KOPT-K1 (cell line): Measurements from ENCODE around the gene ZNF474.

Source experiments
- H3K27ac ChIP-seq: fragments of 200-600 bp; sonication (generic); 2 replicates; pipeline ENCODE4 v1.5.1; 2016; ENCODE audit warnings: antibody characterized with exemption, mild to moderate bottlenecking, low read depth, low read length; ENCODE audit not compliant: poor library complexity, severe bottlenecking
- H3K36me3 ChIP-seq: fragments of 200-600 bp; sonication (generic); 2 replicates; pipeline ENCODE4 v1.5.1; 2017; ENCODE audit warnings: antibody characterized with exemption, mild to moderate bottlenecking, low read length, moderate library complexity; ENCODE audit not compliant: insufficient read depth
- H3K9me3 ChIP-seq: fragments of 200-600 bp; sonication (generic); 2 replicates; pipeline ENCODE4 v1.5.1; 2017; ENCODE audit warnings: antibody characterized with exemption, low read length, mild to moderate bottlenecking; ENCODE audit not compliant: insufficient read depth, poor library complexity, severe bottlenecking

The ZNF474 gene

DNA sequence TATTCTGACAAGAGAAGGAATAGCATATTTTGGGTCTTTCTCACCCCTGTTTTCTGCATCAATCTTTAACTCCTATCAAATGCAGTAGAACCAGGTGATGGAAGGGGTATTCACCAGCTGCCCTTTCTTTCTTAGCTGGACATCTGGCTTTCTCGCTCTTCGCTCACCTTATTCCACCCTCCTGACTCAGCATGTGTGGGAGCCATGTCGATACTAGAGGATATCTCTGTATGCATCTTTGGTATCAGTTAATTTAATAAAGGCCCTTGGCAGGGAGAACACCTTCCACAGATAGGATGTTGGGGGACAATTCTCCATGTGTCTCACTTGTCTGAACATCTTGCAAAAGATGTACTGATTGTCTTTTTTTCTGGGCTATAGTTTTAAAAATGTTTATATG, 71.5 kb downstream of the ZNF474 start:
- H3K9me3 ChIP-seq = no peaks in the 10 kb centered on the region
- H3K27ac ChIP-seq = no peak overlapping the region
- H3K36me3 ChIP-seq = no peaks in the 10 kb centered on the region

DNA sequence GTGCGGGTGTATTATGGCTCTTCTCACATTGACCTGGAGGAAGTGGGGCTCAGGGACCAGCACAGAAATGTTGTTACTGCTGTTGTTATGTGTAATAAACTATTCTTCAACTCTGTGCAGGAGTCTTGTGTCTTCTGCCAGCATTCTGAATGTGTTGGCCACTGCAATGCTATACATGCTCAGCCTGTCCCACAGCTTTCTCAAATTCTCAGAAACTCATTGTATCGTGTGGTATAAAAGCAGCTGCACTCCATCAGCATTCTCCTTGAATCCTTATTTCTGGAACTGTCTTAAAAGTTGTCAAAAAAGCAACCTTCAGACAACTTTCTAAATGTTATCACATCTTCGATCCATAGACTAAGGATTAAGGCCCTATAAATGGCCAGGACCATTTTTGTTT, 72.0 kb downstream of the ZNF474 start:
- no peaks in the 10 kb centered on the region for H3K36me3 ChIP-seq
- H3K27ac ChIP-seq = no peak overlapping the region
- no peaks in the 10 kb centered on the region for H3K9me3 ChIP-seq

DNA sequence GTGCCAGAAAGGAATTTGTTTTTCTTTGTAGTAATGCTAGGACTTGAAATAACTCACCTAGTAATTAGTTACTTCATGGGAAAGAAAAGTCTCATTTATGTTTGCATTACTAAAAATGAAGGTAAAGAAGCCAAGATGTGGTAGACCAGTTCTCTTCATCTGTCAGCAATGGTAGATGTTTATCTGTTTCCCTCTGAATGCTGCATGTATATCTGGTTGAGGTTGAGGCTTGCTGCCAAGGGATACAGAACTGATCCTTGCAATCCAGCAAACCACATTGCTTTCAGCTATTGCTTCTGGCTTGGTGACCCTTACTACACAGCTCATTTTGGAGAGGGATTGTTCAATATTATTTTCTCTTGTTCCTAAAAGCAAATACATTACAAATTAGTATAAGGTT, 73.6 kb downstream of the ZNF474 start:
- Histone ChIP-seq H3K27ac (no peak overlapping the region), H3K9me3 (no peaks in the 10 kb centered on the region), H3K36me3 (no peaks in the 10 kb centered on the region)
